GM12878 (cell line): ENCODE measurements around the gene KCNJ10. TPM values are rescaled to one million over a fixed set of nuclear protein-coding genes. Genes with fewer than 3 reads are reported as not detected.

Source experiments
- ATAC-seq: fragments of 200-7000 bp; cut with Tn5 transposase; 3 replicates; pipeline ENCODE4 v1.9.1; 2020; ENCODE audit warnings: mild to moderate bottlenecking, moderate library complexity
- BruUV-seq: library from RNA; stranded (reverse); fragments of 400-500 nt; replicated peaks from 2 replicates; lab custom pipeline; 2021; lab: Mats Ljungman, UMichigan
- CTCF ChIA-PET: fragments of 300-600 bp; sonication (Branson Sonifier 250); formaldehyde crosslinking; extraction: SDS; loops from one replicate; lab custom pipeline; 2021; ENCODE audit warnings: inconsistent platforms; lab: Yijun Ruan, JAX
- POLR2A ChIA-PET: fragments of 350-600 bp; formaldehyde crosslinking; extraction: SDS; loops from one replicate; lab custom pipeline; 2021; ENCODE audit warnings: inconsistent platforms; lab: Charles Lee
- RAD21 ChIA-PET: fragments of 300-600 bp; sonication (Branson Sonifier 250); formaldehyde crosslinking; loops from one replicate; lab custom pipeline; 2023; ENCODE audit warnings: antibody characterized with exemption; ENCODE audit not compliant: unreplicated experiment; lab: Charles Lee
- SMC1A ChIA-PET: fragments of 300-600 bp; sonication (Branson Sonifier 250); formaldehyde crosslinking; loops from one replicate; lab custom pipeline; 2023; ENCODE audit not compliant: unreplicated experiment, uncharacterized antibody; lab: Charles Lee
- DNase-seq: peaks from one replicate; pipeline ENCODE4 v3.0.0-alpha.2; 2011; ENCODE audit warnings: low read depth, low spot score
- FAIRE-seq: peaks from 3 replicates; lab custom pipeline; 2011; peaks lifted over from hg19 to GRCh38; lab: Jason Lieb, UNC
- H2AFZ ChIP-seq: 2 replicates; pipeline ENCODE4 v1.6.0; 2011; ENCODE audit warnings: low read depth, low read length, control low read depth; ENCODE audit not compliant: control insufficient read depth
- H3K27ac ChIP-seq: 2 replicates; pipeline ENCODE4 v1.5.1; 2011; ENCODE audit warnings: control low read depth; ENCODE audit not compliant: control insufficient read depth, insufficient read depth
- H3K27me3 ChIP-seq, 2 experiments: replicated peaks in 1 of 2; 2 replicates each; pipeline versions ENCODE4 v1.6.0 to v1.6.1; 2011; ENCODE audit warnings: low read length in 1 of 2; ENCODE audit not compliant: control insufficient read depth in 2 of 2, insufficient read depth in 2 of 2
- H3K36me3 ChIP-seq, 2 experiments: 2 replicates each; pipeline ENCODE4 v1.5.1; 2011; ENCODE audit warnings: low read length in 1 of 2; ENCODE audit not compliant: control insufficient read depth in 2 of 2, insufficient read depth in 2 of 2
- H3K4me1 ChIP-seq: 2 replicates; pipeline ENCODE4 v1.6.1; 2011; ENCODE audit warnings: mild to moderate bottlenecking, low read length, moderate library complexity, mixed read lengths; ENCODE audit not compliant: control insufficient read depth, insufficient read depth
- H3K4me2 ChIP-seq: 2 replicates; pipeline ENCODE4 v1.6.0; 2011; ENCODE audit warnings: control low read depth; ENCODE audit not compliant: control insufficient read depth, insufficient read depth
- H3K4me3 ChIP-seq: fragments of 200-600 bp; sonication (generic); 2 replicates; pipeline ENCODE4 v1.5.1; 2016
- H3K79me2 ChIP-seq: 2 replicates; pipeline ENCODE4 v1.6.0; 2011; ENCODE audit warnings: low read length; ENCODE audit not compliant: control insufficient read depth, insufficient read depth
- H3K9ac ChIP-seq: 2 replicates; pipeline ENCODE4 v1.8.0; 2011; ENCODE audit warnings: low read length, control low read depth, mixed read lengths; ENCODE audit not compliant: control insufficient read depth, insufficient read depth
- H3K9me3 ChIP-seq: replicated peaks from 3 replicates; pipeline ENCODE4 v1.5.1; 2011; ENCODE audit warnings: mild to moderate bottlenecking, low read length; ENCODE audit not compliant: control insufficient read depth, insufficient read depth
- H4K20me1 ChIP-seq: 2 replicates; pipeline ENCODE4 v1.6.0; 2011; ENCODE audit not compliant: control insufficient read depth, insufficient read depth
- BHLHE40 ChIP-seq, 2 experiments: fragments of 450-650 bp in 1 of 2; IDR thresholded peaks; 2 replicates each; pipeline ENCODE4 v1.6.1; 2011 to 2017; ENCODE audit warnings: low read depth in 2 of 2, borderline replicate concordance in 1 of 2, improper control_type of control experiment in 1 of 2, low read length in 1 of 2, mild to moderate bottlenecking in 1 of 2
- CBX5 ChIP-seq: sonication (generic); IDR thresholded peaks from 2 replicates; pipeline ENCODE4 v1.6.1; 2016; ENCODE audit warnings: low read depth, moderate library complexity, mild to moderate bottlenecking, inconsistent platforms
- EGR1 ChIP-seq, 2 experiments: IDR thresholded peaks; 1 replicate in 1 of 2; 2 replicates in 1 of 2; pipeline ENCODE4 v1.6.1; 2011 to 2012; ENCODE audit warnings: low read depth in 2 of 2, low read length in 2 of 2, borderline replicate concordance in 1 of 2, mild to moderate bottlenecking in 1 of 2, moderate library complexity in 1 of 2
- MXI1 ChIP-seq: fragments of 150-350 bp; IDR thresholded peaks from 2 replicates; pipeline ENCODE4 v1.6.1; 2011; ENCODE audit warnings: low read depth, mild to moderate bottlenecking, inconsistent platforms, low read length, improper control_type of control experiment
- MYC ChIP-seq: IDR thresholded peaks from 2 replicates; pipeline ENCODE4 v1.6.1; 2011; ENCODE audit warnings: mild to moderate bottlenecking, low read length, moderate library complexity, inconsistent platforms; ENCODE audit not compliant: insufficient read depth, insufficient replicate concordance, insufficient read length, severe bottlenecking
- PAX8 ChIP-seq: fragments of 450-650 bp; IDR thresholded peaks from 2 replicates; pipeline ENCODE4 v1.6.1; 2017; ENCODE audit warnings: mild to moderate bottlenecking, moderate library complexity
- RBBP5 ChIP-seq: fragments of 200-600 bp; sonication (generic); conservative IDR thresholded peaks from 2 replicates; pipeline ENCODE4 v1.6.1; 2016
- SMC3 ChIP-seq: IDR thresholded peaks from 2 replicates; pipeline ENCODE4 v1.6.1; 2011; ENCODE audit warnings: low read length, improper control_type of control experiment, borderline replicate concordance
- WGBS: methylation state at CpG from one replicate; pipeline ENCODE4 v1.1.6; 2016; ENCODE audit warnings: low lambda C conversion rate; ENCODE audit not compliant: insufficient replicate concordance, insufficient coverage; ENCODE audit errors: missing lambda C conversion rate; 5-methylcytosine and 5-hydroxymethylcytosine counted together
- in situ Hi-C: fragments of 300-500 bp; cut with MboI; formaldehyde crosslinking; loops from 9 replicates; pipeline ENCODE4 v1.14.3; 2018; ENCODE audit warnings: mixed read lengths
- intact Hi-C: fragments of 100-400 bp; cut with micrococcal nuclease; formaldehyde crosslinking; loops from one replicate; pipeline ENCODE4 v1.14.2; 2022; ENCODE audit not compliant: unreplicated experiment
- polyA plus RNA-seq, 11 experiments: library from polyadenylated mRNA; depleted of rRNA in 4 of 11; unstranded in 6 of 11; stranded (reverse) in 5 of 11; fragments of >200 nt; fragmentation: Nextera tagmentation in 4 of 11; fragmentation: Illumina TruSeq in 1 of 11; extraction: Ambion mirVana in 4 of 11; extraction: Trizol in 1 of 11; gene quantifications; 1 replicate in 1 of 11; 2 replicates in 10 of 11; pipeline versions ENCODE4 v1.2.1 to v1.2.3, GENCODE V29; 2011 to 2016; ENCODE audit warnings: inconsistent platforms in 2 of 11, missing spikeins in 2 of 11, low read depth in 1 of 11
- total RNA-seq, 4 experiments: library from RNA; depleted of rRNA in 3 of 4; stranded (reverse); fragments of >200 nt in 3 of 4; fragmentation: Illumina TruSeq in 1 of 4; extraction: Trizol in 1 of 4; gene quantifications; 2 replicates each; pipeline versions ENCODE4 v1.2.1 to v1.2.3, GENCODE V29; 2013 to 2021
- TF ChIP-seq, protein P1 (sequence below), 3 experiments: IDR thresholded peaks in 2 of 3; conservative IDR thresholded peaks in 1 of 3; 2 replicates each; pipeline ENCODE4 v1.5.1; 2011; ENCODE audit warnings: low read depth in 3 of 3, low read length in 3 of 3, mild to moderate bottlenecking in 3 of 3, control low read depth in 2 of 3, moderate library complexity in 2 of 3, inconsistent platforms in 1 of 3, mixed read lengths in 1 of 3; ENCODE audit not compliant: control insufficient read depth in 2 of 3, insufficient read depth in 1 of 3; ENCODE audit errors: extremely low read depth in 1 of 3
- TF ChIP-seq, protein P2 (sequence below): fragments of 450-650 bp; IDR thresholded peaks from 2 replicates; pipeline ENCODE4 v1.6.1; 2017; ENCODE audit warnings: antibody characterized with exemption, mild to moderate bottlenecking, moderate library complexity
- TF ChIP-seq, protein P3 (sequence below): IDR thresholded peaks from 2 replicates; pipeline ENCODE4 v1.6.1; 2011; ENCODE audit warnings: borderline replicate concordance, low read depth, mild to moderate bottlenecking, moderate library complexity, mixed read lengths, low read length; ENCODE audit not compliant: insufficient read depth; ENCODE audit errors: extremely low read length

KCNJ10 gene
- total and polyA plus RNA-seq, 10 of the 15 experiments (the other 5 are each of a cell fraction or from before 2014, with no cell fraction given), result 0.01 to 0.29 (median 0.09) TPM; not detected in 2

DNA sequence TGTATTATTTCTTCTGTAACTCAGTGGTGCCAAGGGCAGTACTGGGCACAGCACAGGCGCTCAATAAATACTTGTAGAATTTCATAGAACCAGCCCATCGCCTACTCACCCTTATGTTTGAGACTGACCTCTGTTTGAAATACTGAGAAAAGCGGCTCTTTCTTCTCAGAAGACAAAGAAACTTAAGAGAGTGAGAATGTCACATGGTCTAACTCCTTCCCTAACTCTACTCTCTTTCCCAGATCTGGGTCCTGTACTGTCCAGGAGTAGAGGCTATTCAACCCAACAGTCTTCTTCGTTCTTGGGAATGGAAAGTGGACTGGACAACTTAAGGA, 24.3 kb upstream of the KCNJ10 start:
- WGBS, result 92% methylated on average over 4 of the region's 4 CpGs

DNA sequence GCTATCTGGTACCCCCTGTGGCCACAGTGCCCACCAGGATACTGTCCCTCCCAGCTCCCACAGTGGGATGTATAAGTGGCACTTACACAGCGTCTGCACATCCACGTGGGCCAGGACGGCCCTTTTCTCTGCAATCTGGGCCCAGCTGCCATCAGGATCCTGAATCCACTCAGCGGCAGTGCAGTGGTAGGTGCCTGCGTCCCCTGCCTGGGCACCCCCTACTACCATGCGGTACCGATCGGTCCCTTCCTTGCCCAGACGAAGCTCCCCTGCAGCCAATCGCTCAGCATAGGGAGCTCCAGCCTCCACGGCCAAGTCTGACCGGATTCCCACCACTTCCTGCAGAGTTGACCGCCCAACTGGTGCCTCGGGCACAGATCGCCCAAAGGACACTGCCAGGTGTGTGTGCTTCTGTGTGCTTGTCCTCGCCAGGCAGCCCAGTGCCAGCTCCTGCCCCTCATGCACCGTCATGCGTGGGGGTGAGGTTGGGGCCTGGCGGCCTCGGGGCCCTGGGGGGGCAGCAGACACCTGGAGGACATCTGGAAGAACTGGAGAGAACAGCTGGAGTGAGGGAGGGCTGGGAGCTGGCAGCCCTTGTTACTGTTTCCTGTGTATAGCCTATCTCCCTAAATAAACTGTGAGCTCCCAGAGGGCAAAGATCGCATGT, 23.8 kb upstream of the KCNJ10 start:
- ATAC-seq (no peak), FAIRE-seq (no peak), DNase-seq (no peak)
- no peak overlapping the region for H3K4me2 ChIP-seq
- intact Hi-C loops, result no loop called here
- H3K27ac ChIP-seq, result no peak overlapping the region
- H4K20me1 ChIP-seq, result no peaks in the 10 kb centered on the region; the same call in 1 of the 2 replicates
- SMC1A ChIA-PET, result no interaction called here
- H2AFZ ChIP-seq, result no peak overlapping the region
- POLR2A ChIA-PET, result no interaction called here
- peaks cover 0 to 2% of the 10 kb centered on the region in 2 experiments; a peak in 2 of 4 replicates for H3K36me3 ChIP-seq
- 90% methylated on average over 21 of the region's 21 CpGs for whole genome bisulfite sequencing
- CTCF ChIA-PET, result interaction anchor here (5.7 to 30.2 kb wide), 2 partner anchors 7 to 35 kb away, joined by 91 to 1035 read pairs; partner anchors contain the start of genes KCNJ10 and KCNJ9
- RAD21 ChIA-PET, result no interaction called here
- H3K27me3 ChIP-seq, result no peaks in the 10 kb centered on the region
- H3K9ac ChIP-seq, result no peak overlapping the region
- no TSS peak for BruUV-seq
- H3K9me3 ChIP-seq, result no peaks in the 10 kb centered on the region
- peaks cover 9% of the 10 kb centered on the region for H3K79me2 ChIP-seq
- no peak overlapping the region for H3K4me3 ChIP-seq
- H3K4me1 ChIP-seq, result peaks cover 17% of the 10 kb centered on the region
- in situ Hi-C loops, result no loop called here
- TF ChIP-seq, protein P1, sequence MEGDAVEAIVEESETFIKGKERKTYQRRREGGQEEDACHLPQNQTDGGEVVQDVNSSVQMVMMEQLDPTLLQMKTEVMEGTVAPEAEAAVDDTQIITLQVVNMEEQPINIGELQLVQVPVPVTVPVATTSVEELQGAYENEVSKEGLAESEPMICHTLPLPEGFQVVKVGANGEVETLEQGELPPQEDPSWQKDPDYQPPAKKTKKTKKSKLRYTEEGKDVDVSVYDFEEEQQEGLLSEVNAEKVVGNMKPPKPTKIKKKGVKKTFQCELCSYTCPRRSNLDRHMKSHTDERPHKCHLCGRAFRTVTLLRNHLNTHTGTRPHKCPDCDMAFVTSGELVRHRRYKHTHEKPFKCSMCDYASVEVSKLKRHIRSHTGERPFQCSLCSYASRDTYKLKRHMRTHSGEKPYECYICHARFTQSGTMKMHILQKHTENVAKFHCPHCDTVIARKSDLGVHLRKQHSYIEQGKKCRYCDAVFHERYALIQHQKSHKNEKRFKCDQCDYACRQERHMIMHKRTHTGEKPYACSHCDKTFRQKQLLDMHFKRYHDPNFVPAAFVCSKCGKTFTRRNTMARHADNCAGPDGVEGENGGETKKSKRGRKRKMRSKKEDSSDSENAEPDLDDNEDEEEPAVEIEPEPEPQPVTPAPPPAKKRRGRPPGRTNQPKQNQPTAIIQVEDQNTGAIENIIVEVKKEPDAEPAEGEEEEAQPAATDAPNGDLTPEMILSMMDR (IDR thresholded peaks at IDR 0.05 in 2 of 3, conservative IDR thresholded peaks at IDR 0.05 in 1 of 3; ENCODE audit: control insufficient read depth in 2 of 3, extremely low read depth in 1 of 3, insufficient read depth in 1 of 3, low read depth in 3 of 3, low read length in 3 of 3), result no peak
- TF ChIP-seq RBBP5 (no peak), PAX8 (no peak), BHLHE40 (IDR thresholded peaks at IDR 0.05; ENCODE audit: borderline replicate concordance in 1 of 2, low read depth in 2 of 2, low read length in 1 of 2) (no peak), CBX5 (no peak), MXI1 (no peak)
- TF ChIP-seq, protein P2, sequence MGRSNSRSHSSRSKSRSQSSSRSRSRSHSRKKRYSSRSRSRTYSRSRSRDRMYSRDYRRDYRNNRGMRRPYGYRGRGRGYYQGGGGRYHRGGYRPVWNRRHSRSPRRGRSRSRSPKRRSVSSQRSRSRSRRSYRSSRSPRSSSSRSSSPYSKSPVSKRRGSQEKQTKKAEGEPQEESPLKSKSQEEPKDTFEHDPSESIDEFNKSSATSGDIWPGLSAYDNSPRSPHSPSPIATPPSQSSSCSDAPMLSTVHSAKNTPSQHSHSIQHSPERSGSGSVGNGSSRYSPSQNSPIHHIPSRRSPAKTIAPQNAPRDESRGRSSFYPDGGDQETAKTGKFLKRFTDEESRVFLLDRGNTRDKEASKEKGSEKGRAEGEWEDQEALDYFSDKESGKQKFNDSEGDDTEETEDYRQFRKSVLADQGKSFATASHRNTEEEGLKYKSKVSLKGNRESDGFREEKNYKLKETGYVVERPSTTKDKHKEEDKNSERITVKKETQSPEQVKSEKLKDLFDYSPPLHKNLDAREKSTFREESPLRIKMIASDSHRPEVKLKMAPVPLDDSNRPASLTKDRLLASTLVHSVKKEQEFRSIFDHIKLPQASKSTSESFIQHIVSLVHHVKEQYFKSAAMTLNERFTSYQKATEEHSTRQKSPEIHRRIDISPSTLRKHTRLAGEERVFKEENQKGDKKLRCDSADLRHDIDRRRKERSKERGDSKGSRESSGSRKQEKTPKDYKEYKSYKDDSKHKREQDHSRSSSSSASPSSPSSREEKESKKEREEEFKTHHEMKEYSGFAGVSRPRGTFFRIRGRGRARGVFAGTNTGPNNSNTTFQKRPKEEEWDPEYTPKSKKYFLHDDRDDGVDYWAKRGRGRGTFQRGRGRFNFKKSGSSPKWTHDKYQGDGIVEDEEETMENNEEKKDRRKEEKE, result no peak
- TF ChIP-seq, protein P3, sequence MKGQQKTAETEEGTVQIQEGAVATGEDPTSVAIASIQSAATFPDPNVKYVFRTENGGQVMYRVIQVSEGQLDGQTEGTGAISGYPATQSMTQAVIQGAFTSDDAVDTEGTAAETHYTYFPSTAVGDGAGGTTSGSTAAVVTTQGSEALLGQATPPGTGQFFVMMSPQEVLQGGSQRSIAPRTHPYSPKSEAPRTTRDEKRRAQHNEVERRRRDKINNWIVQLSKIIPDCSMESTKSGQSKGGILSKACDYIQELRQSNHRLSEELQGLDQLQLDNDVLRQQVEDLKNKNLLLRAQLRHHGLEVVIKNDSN, result no peak

More for the DNA sequence above, 24.3 kb upstream of the KCNJ10 start:
- BruUV-seq, result no TSS peak
- ChIA-PET CTCF (interaction anchor here (5.7 to 30.2 kb wide), 2 partner anchors 7 to 35 kb away, joined by 91 to 1035 read pairs; partner anchors contain the start of genes KCNJ10 and KCNJ9), SMC1A (no interaction called here), POLR2A (no interaction called here), RAD21 (no interaction called here)
- Histone ChIP-seq H2AFZ (no peak overlapping the region), H3K9me3 (no peaks in the 10 kb centered on the region), H3K27ac (no peak overlapping the region), H3K4me1 (peaks cover 19% of the 10 kb centered on the region), H3K27me3 (no peaks in the 10 kb centered on the region), H3K9ac (no peak overlapping the region), H4K20me1 (no peaks in the 10 kb centered on the region; the same call in 1 of the 2 replicates), H3K79me2 (peaks cover 9% of the 10 kb centered on the region), H3K36me3 (peaks cover 0 to 2% of the 10 kb centered on the region in 2 experiments; a peak in 2 of 4 replicates), H3K4me2 (no peak overlapping the region), H3K4me3 (no peak overlapping the region)
- ATAC-seq (no peak), FAIRE-seq (no peak), DNase-seq (no peak)
- intact Hi-C loops, result no loop called here
- in situ Hi-C loops, result no loop called here
- TF ChIP-seq SMC3 (no peak), EGR1 (IDR thresholded peaks at IDR 0.05; ENCODE audit: borderline replicate concordance in 1 of 2, low read depth in 2 of 2, low read length in 2 of 2) (no peak), MYC (no peak)
